Measurements from ENCODE around the gene CD101.

DNA sequence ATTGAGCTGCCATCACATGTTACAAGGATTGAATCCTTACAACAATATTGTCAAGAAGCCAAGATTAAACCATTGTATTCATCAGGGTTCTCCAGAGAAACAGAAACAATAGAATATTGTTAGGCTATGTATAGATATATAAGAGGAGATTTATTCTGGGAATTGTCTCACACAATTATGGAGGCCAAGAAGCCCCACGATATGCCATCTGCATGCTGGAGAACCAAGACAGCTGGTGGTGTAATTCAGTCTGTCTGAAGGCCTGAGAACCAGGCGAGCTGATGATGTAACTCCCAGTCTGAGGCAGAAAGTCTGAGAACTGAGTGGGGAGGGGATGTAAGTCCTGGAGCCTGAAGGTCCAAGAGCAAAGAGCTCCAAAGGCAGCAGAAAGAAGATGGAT is 44.1 kb downstream of the CD101 start:
- TF ChIP-seq, protein P1, sequence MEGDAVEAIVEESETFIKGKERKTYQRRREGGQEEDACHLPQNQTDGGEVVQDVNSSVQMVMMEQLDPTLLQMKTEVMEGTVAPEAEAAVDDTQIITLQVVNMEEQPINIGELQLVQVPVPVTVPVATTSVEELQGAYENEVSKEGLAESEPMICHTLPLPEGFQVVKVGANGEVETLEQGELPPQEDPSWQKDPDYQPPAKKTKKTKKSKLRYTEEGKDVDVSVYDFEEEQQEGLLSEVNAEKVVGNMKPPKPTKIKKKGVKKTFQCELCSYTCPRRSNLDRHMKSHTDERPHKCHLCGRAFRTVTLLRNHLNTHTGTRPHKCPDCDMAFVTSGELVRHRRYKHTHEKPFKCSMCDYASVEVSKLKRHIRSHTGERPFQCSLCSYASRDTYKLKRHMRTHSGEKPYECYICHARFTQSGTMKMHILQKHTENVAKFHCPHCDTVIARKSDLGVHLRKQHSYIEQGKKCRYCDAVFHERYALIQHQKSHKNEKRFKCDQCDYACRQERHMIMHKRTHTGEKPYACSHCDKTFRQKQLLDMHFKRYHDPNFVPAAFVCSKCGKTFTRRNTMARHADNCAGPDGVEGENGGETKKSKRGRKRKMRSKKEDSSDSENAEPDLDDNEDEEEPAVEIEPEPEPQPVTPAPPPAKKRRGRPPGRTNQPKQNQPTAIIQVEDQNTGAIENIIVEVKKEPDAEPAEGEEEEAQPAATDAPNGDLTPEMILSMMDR (conservative IDR thresholded peaks at IDR 0.05; ENCODE audit: low read length), result no peak
- TF ChIP-seq EZH2phosphoT487 (IDR thresholded peaks at IDR 0.05; ENCODE audit: borderline replicate concordance, low read depth, low read length), result no peak
